ENCODE data around the gene RUVBL1. TPM values are rescaled to one million over a fixed set of nuclear protein-coding genes. Genes with fewer than 3 reads are reported as not detected.

RUVBL1 gene
- total RNA-seq, 1 donor from 2014 or later = 47.5 TPM

Other genes with a start within 250 kb of the RUVBL1 start
- gene KBTBD12, start 208.6 kb downstream of the RUVBL1 start, total RNA-seq = 5.5 TPM
- 217 TPM for gene SEC61A1, start 71.4 kb downstream of the RUVBL1 start, total RNA-seq
- gene EEFSEC, start 29.7 kb upstream of the RUVBL1 start, total RNA-seq = 20.0 TPM

All from ureter (tissue), 1 donor.